ENCODE results near the gene KRTAP10-5.

DNA sequence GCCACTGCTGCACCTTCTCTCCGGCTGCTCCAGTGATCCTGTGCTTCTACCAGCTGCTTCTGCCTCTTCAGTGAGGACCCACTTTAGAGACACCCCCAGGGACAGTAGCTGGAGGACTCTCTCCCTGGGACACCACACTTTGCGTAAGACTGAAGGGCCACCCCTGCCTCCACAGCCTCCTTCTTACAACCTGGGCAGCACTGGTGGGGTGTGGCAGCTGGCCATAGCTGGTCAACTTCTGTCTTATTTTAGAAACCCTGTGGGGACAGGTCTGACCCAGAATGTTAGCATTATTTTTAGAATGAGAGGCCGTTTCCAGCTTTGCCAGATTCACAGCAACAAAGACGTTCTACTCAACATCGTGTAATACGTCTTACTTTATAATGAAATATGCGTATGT lies 45.4 kb upstream of the KRTAP10-5 start:
- TF ChIP-seq, protein P1, sequence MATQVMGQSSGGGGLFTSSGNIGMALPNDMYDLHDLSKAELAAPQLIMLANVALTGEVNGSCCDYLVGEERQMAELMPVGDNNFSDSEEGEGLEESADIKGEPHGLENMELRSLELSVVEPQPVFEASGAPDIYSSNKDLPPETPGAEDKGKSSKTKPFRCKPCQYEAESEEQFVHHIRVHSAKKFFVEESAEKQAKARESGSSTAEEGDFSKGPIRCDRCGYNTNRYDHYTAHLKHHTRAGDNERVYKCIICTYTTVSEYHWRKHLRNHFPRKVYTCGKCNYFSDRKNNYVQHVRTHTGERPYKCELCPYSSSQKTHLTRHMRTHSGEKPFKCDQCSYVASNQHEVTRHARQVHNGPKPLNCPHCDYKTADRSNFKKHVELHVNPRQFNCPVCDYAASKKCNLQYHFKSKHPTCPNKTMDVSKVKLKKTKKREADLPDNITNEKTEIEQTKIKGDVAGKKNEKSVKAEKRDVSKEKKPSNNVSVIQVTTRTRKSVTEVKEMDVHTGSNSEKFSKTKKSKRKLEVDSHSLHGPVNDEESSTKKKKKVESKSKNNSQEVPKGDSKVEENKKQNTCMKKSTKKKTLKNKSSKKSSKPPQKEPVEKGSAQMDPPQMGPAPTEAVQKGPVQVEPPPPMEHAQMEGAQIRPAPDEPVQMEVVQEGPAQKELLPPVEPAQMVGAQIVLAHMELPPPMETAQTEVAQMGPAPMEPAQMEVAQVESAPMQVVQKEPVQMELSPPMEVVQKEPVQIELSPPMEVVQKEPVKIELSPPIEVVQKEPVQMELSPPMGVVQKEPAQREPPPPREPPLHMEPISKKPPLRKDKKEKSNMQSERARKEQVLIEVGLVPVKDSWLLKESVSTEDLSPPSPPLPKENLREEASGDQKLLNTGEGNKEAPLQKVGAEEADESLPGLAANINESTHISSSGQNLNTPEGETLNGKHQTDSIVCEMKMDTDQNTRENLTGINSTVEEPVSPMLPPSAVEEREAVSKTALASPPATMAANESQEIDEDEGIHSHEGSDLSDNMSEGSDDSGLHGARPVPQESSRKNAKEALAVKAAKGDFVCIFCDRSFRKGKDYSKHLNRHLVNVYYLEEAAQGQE (IDR thresholded peaks at IDR 0.05; ENCODE audit: low read depth), result no peak
- TF ChIP-seq, protein P2, sequence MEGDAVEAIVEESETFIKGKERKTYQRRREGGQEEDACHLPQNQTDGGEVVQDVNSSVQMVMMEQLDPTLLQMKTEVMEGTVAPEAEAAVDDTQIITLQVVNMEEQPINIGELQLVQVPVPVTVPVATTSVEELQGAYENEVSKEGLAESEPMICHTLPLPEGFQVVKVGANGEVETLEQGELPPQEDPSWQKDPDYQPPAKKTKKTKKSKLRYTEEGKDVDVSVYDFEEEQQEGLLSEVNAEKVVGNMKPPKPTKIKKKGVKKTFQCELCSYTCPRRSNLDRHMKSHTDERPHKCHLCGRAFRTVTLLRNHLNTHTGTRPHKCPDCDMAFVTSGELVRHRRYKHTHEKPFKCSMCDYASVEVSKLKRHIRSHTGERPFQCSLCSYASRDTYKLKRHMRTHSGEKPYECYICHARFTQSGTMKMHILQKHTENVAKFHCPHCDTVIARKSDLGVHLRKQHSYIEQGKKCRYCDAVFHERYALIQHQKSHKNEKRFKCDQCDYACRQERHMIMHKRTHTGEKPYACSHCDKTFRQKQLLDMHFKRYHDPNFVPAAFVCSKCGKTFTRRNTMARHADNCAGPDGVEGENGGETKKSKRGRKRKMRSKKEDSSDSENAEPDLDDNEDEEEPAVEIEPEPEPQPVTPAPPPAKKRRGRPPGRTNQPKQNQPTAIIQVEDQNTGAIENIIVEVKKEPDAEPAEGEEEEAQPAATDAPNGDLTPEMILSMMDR (IDR thresholded peaks at IDR 0.05 in 2 of 3, conservative IDR thresholded peaks at IDR 0.05 in 1 of 3; ENCODE audit: borderline replicate concordance in 1 of 3, insufficient read depth in 1 of 3, low read depth in 2 of 3, low read length in 2 of 3), result no peak
- no peak for TF ChIP-seq FOSL1 (IDR thresholded peaks at IDR 0.05; ENCODE audit: low read depth)
- TF ChIP-seq RAD21 (IDR thresholded peaks at IDR 0.05; ENCODE audit: low read depth), result no peak
